Cardiac fibroblast (primary cell): Measurements from ENCODE around the gene POPDC2.
A peak's percentile ranks its signal among the peaks of the same experiment; 100 is the strongest.

Experiments
- DNase-seq, 2 donors: peaks; one replicate each; pipeline versions ENCODE4 v3.0.0 to v3.0.0-alpha.2; 2010; ENCODE audit warnings: low read depth in 2 of 2
- H3K4me3 ChIP-seq, 2 donors: replicated peaks in 1 of 2; 1 replicate in 1 of 2; 2 replicates in 1 of 2; pipeline ENCODE4 v1.5.1; 2011; ENCODE audit warnings: low read depth in 2 of 2, low read length in 2 of 2, mild to moderate bottlenecking in 2 of 2, moderate library complexity in 1 of 2
- CTCF ChIP-seq: IDR thresholded peaks from one replicate; pipeline ENCODE4 v1.5.1; 2011; ENCODE audit warnings: low read depth, mild to moderate bottlenecking, low read length, inconsistent platforms

The POPDC2 gene

GRCh38 chr3:119669906-119670570, 9.6 kb upstream of the POPDC2 start:
- no peak overlapping the region for H3K4me3 ChIP-seq
- TF ChIP-seq CTCF: no peak
- peak; percentile 34 to 58 for DNase-seq

GRCh38 chr3:119665954-119666559, 5.7 kb upstream of the POPDC2 start:
- TF ChIP-seq CTCF: no peak
- no peak for DNase-seq

GRCh38 chr3:119664850-119665379, 4.5 kb upstream of the POPDC2 start:
- TF ChIP-seq CTCF: no peak
- DNase-seq: peak; percentile 42 to 61
- H3K4me3 ChIP-seq: no peak overlapping the region

More at GRCh38 chr3:119665954-119666559, 5.7 kb upstream of the POPDC2 start:
- H3K4me3 ChIP-seq: no peak overlapping the region

GRCh38 chr3:119664370-119664769, 4.0 kb upstream of the POPDC2 start:
- peak; percentile 15 to 46 for DNase-seq
- no peak overlapping the region for H3K4me3 ChIP-seq
- TF ChIP-seq CTCF: no peak

- peak in 1 of 2 donors; percentile 53 for DNase-seq
- TF ChIP-seq CTCF: no peak
- no peak overlapping the region for H3K4me3 ChIP-seq
These were observed 3.5 kb upstream of the POPDC2 start for GRCh38 chr3:119663885-119664284.

- TF ChIP-seq CTCF: peak; percentile 19
- no peak overlapping the region for H3K4me3 ChIP-seq
- peak in 1 of 2 donors; percentile 53 for DNase-seq
These were observed 2.4 kb upstream of the POPDC2 start for GRCh38 chr3:119662604-119663373.
